ENCODE results near the gene OR9Q1. TPM values are rescaled to one million over a fixed set of nuclear protein-coding genes. Genes with fewer than 3 reads are reported as not detected.

Gene OR9Q1
- total RNA-seq, 2 donors from 2014 or later, result not detected

GRCh38 chr11:58024601-58025091 is 965 bp downstream of the OR9Q1 start:
- no peak for TF ChIP-seq CTCF (IDR thresholded peaks at IDR 0.05)
- Histone ChIP-seq H3K27me3 (no peaks in the 10 kb centered on the region), H3K9ac (ENCODE audit: low read depth in 2 of 2, low read length in 2 of 2) (no peak overlapping the region), H3K27ac (peak overlapping the region; percentile 48), H3K9me3 (no peaks in the 10 kb centered on the region), H3K36me3 (no peaks in the 10 kb centered on the region), H3K4me3 (no peak overlapping the region), H3K4me1 (peaks cover 5% of the 10 kb centered on the region)
- peak; percentile 54 for DNase-seq
- intact Hi-C loops (cut with DNase I), result no loop called here

GRCh38 chr11:58027341-58027740 is 3.7 kb downstream of the OR9Q1 start:
- Histone ChIP-seq H3K36me3 (no peaks in the 10 kb centered on the region), H3K4me1 (peaks cover 5% of the 10 kb centered on the region), H3K4me3 (no peak overlapping the region), H3K27me3 (no peaks in the 10 kb centered on the region), H3K27ac (no peak overlapping the region), H3K9me3 (no peaks in the 10 kb centered on the region), H3K9ac (ENCODE audit: low read depth in 2 of 2, low read length in 2 of 2) (no peak overlapping the region)
- no peak for TF ChIP-seq CTCF (IDR thresholded peaks at IDR 0.05)
- DNase-seq, result no peak
- intact Hi-C loops (cut with DNase I), result no loop called here

GRCh38 chr11:58028687-58029411 is 5.2 kb downstream of the OR9Q1 start:
- intact Hi-C loops (cut with DNase I), result no loop called here
- no peak for DNase-seq
- Histone ChIP-seq H3K36me3 (no peaks in the 10 kb centered on the region), H3K4me1 (no peaks in the 10 kb centered on the region), H3K9ac (ENCODE audit: low read depth in 2 of 2, low read length in 2 of 2) (no peak overlapping the region), H3K4me3 (no peak overlapping the region), H3K9me3 (no peaks in the 10 kb centered on the region), H3K27ac (no peak overlapping the region), H3K27me3 (no peaks in the 10 kb centered on the region)
- TF ChIP-seq CTCF (IDR thresholded peaks at IDR 0.05), result no peak

- intact Hi-C loops (cut with DNase I), result no loop called here
- Histone ChIP-seq H3K27ac (no peak within 1 kb of the TSS), H3K9me3 (no peaks in the 10 kb centered on the region), H3K36me3 (no peaks in the 10 kb centered on the region), H3K27me3 (no peaks in the 10 kb centered on the region), H3K4me1 (no peaks in the 10 kb centered on the region), H3K9ac (ENCODE audit: low read depth in 2 of 2, low read length in 2 of 2) (no peak within 1 kb of the TSS), H3K4me3 (no peak within 1 kb of the TSS)
- TF ChIP-seq CTCF (IDR thresholded peaks at IDR 0.05), result no peak
- no peak for DNase-seq
Measured at GRCh38 chr11:58030653-58031052, 7.0 kb downstream of the OR9Q1 start, which contains the start of gene OR6Q1. Gene OR6Q1, plus strand, starts transcription at chr11:58030953. Its CDS starts 0 bp downstream, at chr11:58030953.

GRCh38 chr11:58034471-58034870 is 10.8 kb downstream of the OR9Q1 start:
- no peak for TF ChIP-seq CTCF (IDR thresholded peaks at IDR 0.05)
- Histone ChIP-seq H3K36me3 (no peaks in the 10 kb centered on the region), H3K27ac (no peak overlapping the region), H3K4me3 (no peak overlapping the region), H3K9ac (ENCODE audit: low read depth in 2 of 2, low read length in 2 of 2) (no peak overlapping the region), H3K9me3 (no peaks in the 10 kb centered on the region), H3K27me3 (no peaks in the 10 kb centered on the region), H3K4me1 (no peaks in the 10 kb centered on the region)
- no peak for DNase-seq
- intact Hi-C loops (cut with DNase I), result no loop called here

Measured in colonic mucosa (tissue), 4 donors.